HepG2 (cell line): ENCODE data around the gene TMEM132D. TPM values are rescaled to one million over a fixed set of nuclear protein-coding genes. Genes with fewer than 3 reads are reported as not detected.

Source experiments
- ATAC-seq: fragments of 200-7000 bp; cut with Tn5 transposase; 3 replicates; pipeline ENCODE4 v1.9.1; 2020; ENCODE audit warnings: mild to moderate bottlenecking, moderate library complexity
- BruUV-seq: library from RNA; stranded (reverse); fragments of 400-500 nt; replicated peaks from 2 replicates; lab custom pipeline; 2021; lab: Mats Ljungman, UMichigan
- CTCF ChIA-PET: fragments of 300-600 bp; formaldehyde crosslinking; extraction: SDS; loops from one replicate; lab custom pipeline; 2021; ENCODE audit warnings: low total read pairs, inconsistent platforms, low intra/inter-chr PET ratio; lab: Yijun Ruan, JAX
- POLR2A ChIA-PET: fragments of 350-600 bp; sonication (Branson Sonifier 250); formaldehyde crosslinking; loops from one replicate; lab custom pipeline; 2020; ENCODE audit warnings: antibody characterized with exemption, inconsistent platforms; lab: Yijun Ruan, JAX
- DNase-seq: peaks from one replicate; pipeline ENCODE4 v3.0.0-alpha.2; 2015; ENCODE audit warnings: low spot score
- FAIRE-seq: peaks from 3 replicates; lab custom pipeline; 2011; peaks lifted over from hg19 to GRCh38; lab: Jason Lieb, UNC
- H2AFZ ChIP-seq: one replicate; pipeline ENCODE4 v1.6.1; 2011; ENCODE audit warnings: low read length, inconsistent platforms
- H3K27ac ChIP-seq: fragments of 300-600 bp; 3 replicates; pipeline ENCODE4 v1.8.0; 2011; ENCODE audit warnings: mixed run types, mild to moderate bottlenecking, mixed read lengths, low read length, inconsistent platforms; ENCODE audit not compliant: insufficient read depth; ENCODE audit errors: extremely low read length
- H3K27me3 ChIP-seq, 2 experiments: fragments of 200-600 bp in 1 of 2; 2 replicates in 1 of 2; 3 replicates in 1 of 2; pipeline versions ENCODE4 v1.6.0 to v1.8.0; 2011; ENCODE audit warnings: low read length in 2 of 2, mild to moderate bottlenecking in 2 of 2, moderate library complexity in 2 of 2, inconsistent platforms in 1 of 2; ENCODE audit not compliant: insufficient read depth in 2 of 2, control insufficient read depth in 1 of 2
- H3K36me3 ChIP-seq, 2 experiments: fragments of 200-600 bp in 1 of 2; replicated peaks in 1 of 2; 2 replicates in 1 of 2; 3 replicates in 1 of 2; pipeline versions ENCODE4 v1.5.1 to v1.8.0; 2011; ENCODE audit warnings: low read length in 2 of 2, inconsistent platforms in 1 of 2; ENCODE audit not compliant: insufficient read depth in 2 of 2, control insufficient read depth in 1 of 2
- H3K4me1 ChIP-seq: 2 replicates; pipeline ENCODE4 v1.5.1; 2012; ENCODE audit warnings: low read length, inconsistent platforms; ENCODE audit not compliant: insufficient read depth
- H3K4me2 ChIP-seq: 2 replicates; pipeline ENCODE4 v1.6.0; 2011; ENCODE audit warnings: low read depth, low read length, inconsistent platforms
- H3K4me3 ChIP-seq, 3 experiments: fragments of 200-600 bp in 1 of 3; sonication (generic), shearing (Covaris generic) in 1 of 3; replicated peaks in 1 of 3; 2 replicates each; pipeline ENCODE4 v1.5.1; 2011 to 2016; ENCODE audit warnings: low read length in 3 of 3, inconsistent platforms in 2 of 3, low read depth in 2 of 3, mild to moderate bottlenecking in 2 of 3, control low read depth in 1 of 3, mixed read lengths in 1 of 3; ENCODE audit not compliant: insufficient read depth in 1 of 3
- H3K79me2 ChIP-seq: one replicate; pipeline ENCODE4 v1.6.1; 2011; ENCODE audit warnings: low read length, inconsistent platforms; ENCODE audit not compliant: insufficient read depth
- H3K9ac ChIP-seq: 2 replicates; pipeline ENCODE4 v1.6.0; 2011; ENCODE audit warnings: mild to moderate bottlenecking, low read depth, low read length, inconsistent platforms; ENCODE audit not compliant: insufficient read depth
- H3K9me3 ChIP-seq: 2 replicates; pipeline ENCODE4 v1.5.1; 2012; ENCODE audit warnings: mild to moderate bottlenecking, low read length
- H4K20me1 ChIP-seq: 2 replicates; pipeline ENCODE4 v1.6.0; 2011; ENCODE audit warnings: inconsistent platforms, mild to moderate bottlenecking, low read length, moderate library complexity; ENCODE audit not compliant: insufficient read depth
- DNMT1 ChIP-seq: sonication (generic); formaldehyde crosslinking; IDR thresholded peaks from 2 replicates; pipeline ENCODE4 v1.5.1; 2020; ENCODE audit warnings: mild to moderate bottlenecking, missing genetic modification reagents
- PHF5A ChIP-seq: IDR thresholded peaks from one replicate; pipeline ENCODE4 v1.6.1; 2018; ENCODE audit warnings: low read depth, missing genetic modification reagents; ENCODE audit not compliant: unreplicated experiment
- RBAK ChIP-seq: sonication (generic); formaldehyde crosslinking; IDR thresholded peaks from 2 replicates; pipeline ENCODE4 v1.5.1; 2020; ENCODE audit warnings: mild to moderate bottlenecking, missing genetic modification reagents
- RORA ChIP-seq: sonication (generic); formaldehyde crosslinking; IDR thresholded peaks from 2 replicates; pipeline ENCODE4 v1.5.0; 2020; ENCODE audit warnings: mild to moderate bottlenecking, missing genetic modification reagents, moderate library complexity
- SKIL ChIP-seq: sonication (generic); formaldehyde crosslinking; IDR thresholded peaks from 2 replicates; pipeline ENCODE4 v1.8.0; 2022; ENCODE audit warnings: missing genetic modification reagents, mild to moderate bottlenecking, moderate library complexity, borderline replicate concordance
- SOX6 ChIP-seq, 2 experiments: fragments of 450-650 bp in 1 of 2; sonication (generic) in 1 of 2; formaldehyde crosslinking in 1 of 2; IDR thresholded peaks; 2 replicates each; pipeline versions ENCODE4 v1.4.0 to v1.6.1; 2017 to 2020; ENCODE audit warnings: antibody characterized with exemption in 1 of 2, mild to moderate bottlenecking in 1 of 2, missing genetic modification reagents in 1 of 2
- TP53 ChIP-seq: sonication (generic); formaldehyde crosslinking; conservative IDR thresholded peaks from 2 replicates; pipeline ENCODE4 v1.4.0; 2020; ENCODE audit warnings: missing genetic modification reagents
- ZHX2 ChIP-seq, 2 experiments: sonication (generic) in 1 of 2; formaldehyde crosslinking in 1 of 2; IDR thresholded peaks; 2 replicates each; pipeline versions ENCODE4 v1.6.1 to v1.9.0; 2014 to 2022; ENCODE audit warnings: antibody characterized with exemption in 1 of 2, borderline replicate concordance in 1 of 2, inconsistent platforms in 1 of 2, low read depth in 1 of 2, missing genetic modification reagents in 1 of 2
- ZNF335 ChIP-seq: sonication (generic); formaldehyde crosslinking; IDR thresholded peaks from 2 replicates; pipeline ENCODE4 v1.4.0; 2020; ENCODE audit warnings: missing genetic modification reagents
- WGBS: methylation state at CpG from one replicate; pipeline ENCODE4 v1.1.6; 2017; ENCODE audit warnings: low lambda C conversion rate; 5-methylcytosine and 5-hydroxymethylcytosine counted together
- in situ Hi-C: cut with HindIII; loops from 2 replicates; pipeline ENCODE4 v1.10.0; 2017; ENCODE audit warnings: low pct_unique_long_range_greater_than_20kb; ENCODE audit not compliant: extremely low pct_ligation_motif_present
- intact Hi-C: fragments of 100-400 bp; cut with micrococcal nuclease; formaldehyde crosslinking; loops from one replicate; pipeline ENCODE4 v1.10.0; 2022; ENCODE audit not compliant: unreplicated experiment
- polyA plus RNA-seq, 8 experiments: library from polyadenylated mRNA; depleted of rRNA in 3 of 8; stranded (reverse) in 7 of 8; unstranded in 1 of 8; fragments of >200 nt; fragmentation: Illumina TruSeq in 4 of 8; extraction: Trizol in 4 of 8; gene quantifications; 2 replicates each; pipeline versions ENCODE4 v1.2.1 to v1.2.3, GENCODE V29; 2011 to 2016; ENCODE audit warnings: low read depth in 4 of 8, missing spikeins in 1 of 8, mixed read lengths in 1 of 8; ENCODE audit not compliant: insufficient read depth in 1 of 8
- total RNA-seq, 5 experiments: library from RNA; depleted of rRNA; stranded (reverse); fragments of >200 nt; fragmentation: Illumina TruSeq; extraction: Trizol; gene quantifications; 2 replicates each; pipeline ENCODE4 v1.2.3, GENCODE V29; 2016; ENCODE audit warnings: low read depth in 1 of 5
- TF ChIP-seq, protein P1 (sequence below): sonication (generic); formaldehyde crosslinking; IDR thresholded peaks from 2 replicates; pipeline ENCODE4 v1.4.0; 2020; ENCODE audit warnings: mild to moderate bottlenecking, low read depth, missing genetic modification reagents

Gene TMEM132D
- total and polyA plus RNA-seq, 2 of the 13 experiments (the other 11 are each of a cell fraction or from before 2014, with no cell fraction given) = not detected

GRCh38 chr12:129886541-129886940, 17.3 kb downstream of the TMEM132D start:
- no peak for DNase-seq
- no peak for FAIRE-seq
- no peaks in the 10 kb centered on the region for H3K79me2 ChIP-seq
- H3K9ac ChIP-seq = no peak overlapping the region
- WGBS = 0% methylated on average over 3 of the region's 5 CpGs
- no peaks in the 10 kb centered on the region for H4K20me1 ChIP-seq
- no peaks in the 10 kb centered on the region for H3K9me3 ChIP-seq
- H3K27ac ChIP-seq = no peak overlapping the region
- intact Hi-C loops (no loop called here), in situ Hi-C loops (no loop called here)
- H3K27me3 ChIP-seq = no peaks in the 10 kb centered on the region
- H3K4me1 ChIP-seq = no peaks in the 10 kb centered on the region
- no peak overlapping the region for H2AFZ ChIP-seq
- ChIA-PET CTCF (no interaction called here), POLR2A (no interaction called here)
- no peak overlapping the region for H3K4me3 ChIP-seq
- no peak for ATAC-seq
- H3K4me2 ChIP-seq = no peak overlapping the region
- no TSS peak for BruUV-seq
- H3K36me3 ChIP-seq = no peaks in the 10 kb centered on the region
- TF ChIP-seq RBAK (CRISPR knock-in tag) = no peak
- TF ChIP-seq PHF5A = no peak
- TF ChIP-seq, protein P1, sequence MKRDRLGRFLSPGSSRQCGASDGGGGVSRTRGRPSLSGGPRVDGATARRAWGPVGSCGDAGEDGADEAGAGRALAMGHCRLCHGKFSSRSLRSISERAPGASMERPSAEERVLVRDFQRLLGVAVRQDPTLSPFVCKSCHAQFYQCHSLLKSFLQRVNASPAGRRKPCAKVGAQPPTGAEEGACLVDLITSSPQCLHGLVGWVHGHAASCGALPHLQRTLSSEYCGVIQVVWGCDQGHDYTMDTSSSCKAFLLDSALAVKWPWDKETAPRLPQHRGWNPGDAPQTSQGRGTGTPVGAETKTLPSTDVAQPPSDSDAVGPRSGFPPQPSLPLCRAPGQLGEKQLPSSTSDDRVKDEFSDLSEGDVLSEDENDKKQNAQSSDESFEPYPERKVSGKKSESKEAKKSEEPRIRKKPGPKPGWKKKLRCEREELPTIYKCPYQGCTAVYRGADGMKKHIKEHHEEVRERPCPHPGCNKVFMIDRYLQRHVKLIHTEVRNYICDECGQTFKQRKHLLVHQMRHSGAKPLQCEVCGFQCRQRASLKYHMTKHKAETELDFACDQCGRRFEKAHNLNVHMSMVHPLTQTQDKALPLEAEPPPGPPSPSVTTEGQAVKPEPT (CRISPR knock-in tag) = no peak
- TF ChIP-seq SKIL = no peak
- no peak for TF ChIP-seq SOX6 (IDR thresholded peaks at IDR 0.05)
- no peak for TF ChIP-seq SOX6 (CRISPR knock-in tag; IDR thresholded peaks at IDR 0.05)
- TF ChIP-seq ZHX2 (IDR thresholded peaks at IDR 0.05; ENCODE audit: low read depth) = no peak
- no peak for TF ChIP-seq ZHX2 (CRISPR knock-in tag; IDR thresholded peaks at IDR 0.05; ENCODE audit: borderline replicate concordance)
- TF ChIP-seq DNMT1 (CRISPR knock-in tag) = no peak
- TF ChIP-seq RORA (CRISPR knock-in tag) = no peak
- TF ChIP-seq ZNF335 (CRISPR knock-in tag) = no peak
- TF ChIP-seq TP53 = no peak
